ENCODE data around the gene LRTM1. TPM values are rescaled to one million over a fixed set of nuclear protein-coding genes. Genes with fewer than 3 reads are reported as not detected.

The LRTM1 gene
- total RNA-seq, 2 donors from 2014 or later, result not detected

GRCh38 chr3:54955941-54956340 lies 28.1 kb upstream of the LRTM1 start:
- intact Hi-C loops (cut with DNase I), result no loop called here
- TF ChIP-seq POLR2A (IDR thresholded peaks at IDR 0.05) (no peak), CTCF (IDR thresholded peaks at IDR 0.05) (no peak)
- Histone ChIP-seq H3K27ac (no peak overlapping the region), H3K36me3 (replicated peaks in 1 of 2; ENCODE audit: insufficient read depth in 1 of 2, low read depth in 2 of 2) (no peaks in the 10 kb centered on the region), H3K4me3 (no peak overlapping the region), H3K27me3 (no peaks in the 10 kb centered on the region), H3K9me3 (no peaks in the 10 kb centered on the region), H3K4me1 (no peaks in the 10 kb centered on the region)
- ATAC-seq (no peak), DNase-seq (no peak)
- 84 to 93% methylated on average over 6 of the region's 6 CpGs for WGBS, 2 donors

GRCh38 chr3:54955496-54955895 lies 27.6 kb upstream of the LRTM1 start:
- H3K36me3 ChIP-seq (replicated peaks in 1 of 2; ENCODE audit: insufficient read depth in 1 of 2, low read depth in 2 of 2), result no peaks in the 10 kb centered on the region
- H3K27me3 ChIP-seq, result no peaks in the 10 kb centered on the region
- no peak overlapping the region for H3K27ac ChIP-seq
- TF ChIP-seq CTCF (IDR thresholded peaks at IDR 0.05), result no peak
- DNase-seq (no peak), ATAC-seq (no peak)
- no peaks in the 10 kb centered on the region for H3K4me1 ChIP-seq
- H3K9me3 ChIP-seq, result no peaks in the 10 kb centered on the region
- intact Hi-C loops (cut with DNase I), result no loop called here
- no peak overlapping the region for H3K4me3 ChIP-seq
- WGBS, 2 donors, result 69 to 76% methylated on average over 3 of the region's 3 CpGs

- no peaks in the 10 kb centered on the region for H3K4me1 ChIP-seq
- H3K27ac ChIP-seq, result no peak overlapping the region
- DNase-seq (no peak), ATAC-seq (no peak)
- TF ChIP-seq CTCF (IDR thresholded peaks at IDR 0.05) (no peak), POLR2A (IDR thresholded peaks at IDR 0.05) (no peak)
- 72 to 85% methylated on average over 5 of the region's 5 CpGs for WGBS, 2 donors
- H3K4me3 ChIP-seq, result no peak overlapping the region
- intact Hi-C loops (cut with DNase I), result no loop called here
- no peaks in the 10 kb centered on the region for H3K27me3 ChIP-seq
- no peaks in the 10 kb centered on the region for H3K9me3 ChIP-seq
- H3K36me3 ChIP-seq (replicated peaks in 1 of 2; ENCODE audit: insufficient read depth in 1 of 2, low read depth in 2 of 2), result no peaks in the 10 kb centered on the region
These were observed 26.7 kb upstream of the LRTM1 start for GRCh38 chr3:54954521-54954920.

GRCh38 chr3:54954022-54954421 lies 26.2 kb upstream of the LRTM1 start:
- Histone ChIP-seq H3K36me3 (replicated peaks in 1 of 2; ENCODE audit: insufficient read depth in 1 of 2, low read depth in 2 of 2) (no peaks in the 10 kb centered on the region), H3K4me1 (no peaks in the 10 kb centered on the region), H3K27me3 (no peaks in the 10 kb centered on the region), H3K27ac (no peak overlapping the region), H3K4me3 (no peak overlapping the region), H3K9me3 (no peaks in the 10 kb centered on the region)
- DNase-seq, result peak in 1 of 4 donors; percentile 5
- peak; percentile 27 for ATAC-seq
- no peak for TF ChIP-seq POLR2A (IDR thresholded peaks at IDR 0.05)
- no peak for TF ChIP-seq CTCF (IDR thresholded peaks at IDR 0.05)
- 0 to 69% methylated on average over 1 to 5 of the region's 5 CpGs for WGBS, 2 donors
- intact Hi-C loops (cut with DNase I), result no loop called here

- peak; percentile 37 to 68 (median 64) for DNase-seq
- WGBS, 2 donors, result 37 to 44% methylated on average over 8 of the region's 8 CpGs
- H3K27ac ChIP-seq, result no peak overlapping the region
These were observed 23.5 kb upstream of the LRTM1 start for GRCh38 chr3:54951405-54951804.

More at GRCh38 chr3:54951405-54951804, 23.5 kb upstream of the LRTM1 start:
- TF ChIP-seq POLR2A (IDR thresholded peaks at IDR 0.05) (no peak), CTCF (IDR thresholded peaks at IDR 0.05) (peak in 4 of 7 experiments; percentile 11 to 48 (median 40))
- ATAC-seq, result peak; percentile 33
- Histone ChIP-seq H3K4me3 (no peak overlapping the region), H3K27me3 (no peaks in the 10 kb centered on the region), H3K9me3 (no peaks in the 10 kb centered on the region), H3K36me3 (replicated peaks in 1 of 2; ENCODE audit: insufficient read depth in 1 of 2, low read depth in 2 of 2) (no peaks in the 10 kb centered on the region), H3K4me1 (no peaks in the 10 kb centered on the region)
- intact Hi-C loops (cut with DNase I), result no loop called here

All from body of pancreas (tissue), 4 donors.